K562 (cell line): Measurements from ENCODE around the gene PROP1. TPM values are rescaled to one million over a fixed set of nuclear protein-coding genes. Genes with fewer than 3 reads are reported as not detected.

Source experiments
- ATAC-seq: fragments of 200-7000 bp; cut with Tn5 transposase; 3 replicates; pipeline ENCODE4 v1.9.1; 2020; ENCODE audit warnings: moderate library complexity
- BruUV-seq: library from RNA; stranded (reverse); fragments of 400-500 nt; replicated peaks from 2 replicates; lab custom pipeline; 2021; lab: Mats Ljungman, UMichigan
- CTCF ChIA-PET: fragments of 300-600 bp; formaldehyde crosslinking; extraction: SDS; loops from one replicate; lab custom pipeline; 2021; ENCODE audit warnings: low intra/inter-chr PET ratio; lab: Yijun Ruan, JAX
- POLR2A ChIA-PET: fragments of 300-600, 350-650 bp; sonication (Branson Sonifier 250); formaldehyde crosslinking; extraction: SDS; loops from one replicate; lab custom pipeline; 2021; ENCODE audit warnings: antibody characterized with exemption, inconsistent platforms; lab: Yijun Ruan, JAX
- DNase-seq, 4 experiments: peaks; one replicate each; pipeline versions ENCODE4 v3.0.0 to v3.0.0-alpha.2; 2011 to 2018; ENCODE audit warnings: low spot score in 3 of 4, mixed read lengths in 3 of 4; ENCODE audit errors: extremely low read depth in 1 of 4
- FAIRE-seq: peaks from 2 replicates; lab custom pipeline; 2011; peaks lifted over from hg19 to GRCh38; lab: Jason Lieb, UNC
- H2AFZ ChIP-seq: 2 replicates; pipeline ENCODE4 v1.6.0; 2011; ENCODE audit warnings: low read depth, low read length, control low read depth, inconsistent platforms
- H3K27ac ChIP-seq: fragments of 200-600 bp; 3 replicates; pipeline ENCODE4 v1.8.0; 2011; ENCODE audit warnings: low read depth, mild to moderate bottlenecking, control low read depth, inconsistent platforms, low read length, moderate library complexity, mixed read lengths; ENCODE audit errors: extremely low read depth
- H3K27me3 ChIP-seq, 2 experiments: fragments of 300-600 bp in 1 of 2; 2 replicates in 1 of 2; 3 replicates in 1 of 2; pipeline versions ENCODE4 v1.6.0 to v1.8.0; 2011; ENCODE audit warnings: inconsistent platforms in 2 of 2, low read length in 2 of 2, mild to moderate bottlenecking in 1 of 2, mixed read lengths in 1 of 2, moderate library complexity in 1 of 2; ENCODE audit not compliant: control insufficient read depth in 2 of 2, insufficient read depth in 2 of 2
- H3K36me3 ChIP-seq: fragments of 300-600 bp; 3 replicates; pipeline ENCODE4 v1.8.0; 2011; ENCODE audit warnings: mild to moderate bottlenecking, low read length, inconsistent platforms; ENCODE audit not compliant: control insufficient read depth, insufficient read depth
- H3K4me1 ChIP-seq, 2 experiments: fragments of 200-600 bp in 1 of 2; replicated peaks in 1 of 2; 2 replicates in 1 of 2; 3 replicates in 1 of 2; pipeline versions ENCODE4 v1.5.1 to v1.8.0; 2011; ENCODE audit warnings: inconsistent platforms in 2 of 2, low read length in 2 of 2, mild to moderate bottlenecking in 1 of 2, mixed read lengths in 1 of 2, moderate library complexity in 1 of 2; ENCODE audit not compliant: control insufficient read depth in 2 of 2, insufficient read depth in 2 of 2
- H3K4me2 ChIP-seq: 2 replicates; pipeline ENCODE4 v1.6.1; 2011; ENCODE audit warnings: low read length, control low read depth, inconsistent platforms, mixed read lengths; ENCODE audit not compliant: insufficient read depth
- H3K4me3 ChIP-seq: fragments of 200-600 bp; sonication (generic), shearing (Covaris generic); 2 replicates; pipeline ENCODE4 v1.5.1; 2016; ENCODE audit warnings: control low read depth, inconsistent platforms
- H3K79me2 ChIP-seq: fragments of 200-600 bp; 3 replicates; pipeline ENCODE4 v1.8.0; 2011; ENCODE audit warnings: low read length, inconsistent platforms; ENCODE audit not compliant: control insufficient read depth, insufficient read depth
- H3K9ac ChIP-seq, 2 experiments: 2 replicates each; pipeline versions ENCODE4 v1.6.0 to v1.6.1; 2011; ENCODE audit warnings: low read depth in 2 of 2, low read length in 2 of 2, control low read depth in 1 of 2, inconsistent platforms in 1 of 2, mild to moderate bottlenecking in 1 of 2, mixed read lengths in 1 of 2; ENCODE audit not compliant: insufficient read depth in 1 of 2
- H3K9me1 ChIP-seq: one replicate; pipeline ENCODE4 v1.6.0; 2011; ENCODE audit warnings: inconsistent platforms, mild to moderate bottlenecking, low read length, moderate library complexity; ENCODE audit not compliant: control insufficient read depth, insufficient read depth
- H3K9me3 ChIP-seq: replicated peaks from 2 replicates; pipeline ENCODE4 v1.5.1; 2011; ENCODE audit warnings: low read depth, low read length, inconsistent platforms; ENCODE audit not compliant: control insufficient read depth, insufficient read depth
- H4K20me1 ChIP-seq: replicated peaks from 2 replicates; pipeline ENCODE4 v1.6.1; 2011; ENCODE audit warnings: low read length, inconsistent platforms, mixed read lengths; ENCODE audit not compliant: control insufficient read depth, insufficient read depth
- ARID3B ChIP-seq: fragments of 250-450 bp; sonication (Bioruptor Pico); IDR thresholded peaks from 2 replicates; pipeline ENCODE4 v1.4.0; 2020; ENCODE audit warnings: borderline replicate concordance
- ATF4 ChIP-seq: fragments of 450-650 bp; formaldehyde crosslinking; IDR thresholded peaks from 2 replicates; pipeline ENCODE4 v1.4.0; 2022; ENCODE audit warnings: mild to moderate bottlenecking, moderate library complexity
- FUS ChIP-seq: fragments of 200-400 bp; formaldehyde crosslinking; optimal IDR thresholded peaks from 2 replicates; pipeline ENCODE3; 2017; ENCODE audit warnings: low read depth, low read length
- KHSRP ChIP-seq: fragments of 450-650 bp; IDR thresholded peaks from 2 replicates; pipeline ENCODE4 v1.6.1; 2017
- KLF10 ChIP-seq: fragments of 250-450 bp; sonication (Bioruptor Pico); IDR thresholded peaks from 2 replicates; pipeline ENCODE4 v1.6.1; 2021; ENCODE audit warnings: matching md5 sums
- NR4A1 ChIP-seq, 2 experiments: fragments of 250-450 bp in 1 of 2; fragments of 450-650 bp in 1 of 2; sonication (Bioruptor Pico) in 1 of 2; IDR thresholded peaks; 2 replicates each; pipeline versions ENCODE4 v1.4.0 to v1.6.1; 2016 to 2020; ENCODE audit warnings: mild to moderate bottlenecking in 2 of 2, missing compliant biosample characterization in 1 of 2, missing genetic modification characterization in 1 of 2, moderate library complexity in 1 of 2
- RERE ChIP-seq: sonication (generic); formaldehyde crosslinking; IDR thresholded peaks from 2 replicates; pipeline ENCODE4 v1.8.0; 2023; ENCODE audit warnings: missing genetic modification reagents, mild to moderate bottlenecking, borderline replicate concordance
- TEAD2 ChIP-seq: fragments of 450-650 bp; IDR thresholded peaks from 2 replicates; pipeline ENCODE4 v1.6.1; 2016; ENCODE audit warnings: missing genetic modification characterization, control low read depth, missing compliant biosample characterization
- U2AF1 ChIP-seq: fragments of 200-400 bp; formaldehyde crosslinking; optimal IDR thresholded peaks from 2 replicates; pipeline ENCODE3; 2017; ENCODE audit warnings: mild to moderate bottlenecking, low read depth, low read length, moderate library complexity
- ZNF239 ChIP-seq: fragments of 250-450 bp; sonication (Bioruptor Pico); IDR thresholded peaks from 2 replicates; pipeline ENCODE4 v1.4.0; 2020; ENCODE audit warnings: mild to moderate bottlenecking
- ZNF347 ChIP-seq: fragments of 450-650 bp; formaldehyde crosslinking; IDR thresholded peaks from 2 replicates; pipeline ENCODE4 v1.4.0; 2020; ENCODE audit warnings: low read depth, mild to moderate bottlenecking, moderate library complexity
- ZNF57 ChIP-seq: fragments of 450-650 bp; formaldehyde crosslinking; IDR thresholded peaks from 2 replicates; pipeline ENCODE4 v1.4.0; 2020; ENCODE audit warnings: mild to moderate bottlenecking, moderate library complexity
- ZNF766 ChIP-seq: fragments of 200-800 bp; sonication (Bioruptor generic); conservative IDR thresholded peaks from 2 replicates; pipeline ENCODE4 v1.6.1; 2016; ENCODE audit warnings: missing genetic modification characterization, missing compliant biosample characterization
- WGBS: fragments of 100-300 bp; shearing (Covaris generic); methylation state at CpG from one replicate; pipeline ENCODE4 v1.1.6; 2016; ENCODE audit warnings: low coverage, mixed read lengths; ENCODE audit not compliant: insufficient coverage; ENCODE audit errors: missing lambda C conversion rate; 5-methylcytosine and 5-hydroxymethylcytosine counted together
- in situ Hi-C: fragments of 300-500 bp; cut with MboI; formaldehyde crosslinking; loops from 4 replicates; pipeline ENCODE4 v1.15.0; 2018; ENCODE audit warnings: inconsistent platforms, mixed read lengths
- intact Hi-C: fragments of 100-400 bp; cut with micrococcal nuclease; formaldehyde crosslinking; loops from 2 replicates; pipeline ENCODE4 v1.14.2; 2022
- polyA plus RNA-seq, 8 experiments: library from polyadenylated mRNA; depleted of rRNA in 4 of 8; stranded (reverse) in 5 of 8; unstranded in 3 of 8; fragments of >200 nt; fragmentation: Nextera tagmentation in 2 of 8; fragmentation: Illumina TruSeq in 1 of 8; extraction: Ambion mirVana in 2 of 8; extraction: Trizol in 1 of 8; gene quantifications; 2 replicates each; pipeline versions ENCODE4 v1.2.1 to v1.2.3, GENCODE V29; 2011 to 2014; ENCODE audit warnings: inconsistent platforms in 1 of 8, missing spikeins in 1 of 8
- total RNA-seq, 7 experiments: library from RNA; depleted of rRNA in 6 of 7; stranded (reverse); fragments of >200 nt in 6 of 7; fragmentation: Illumina TruSeq in 2 of 7; extraction: Trizol in 2 of 7; gene quantifications; 2 replicates each; pipeline versions ENCODE4 v1.2.1 to v1.2.3, GENCODE V29; 2011 to 2021; ENCODE audit warnings: low replicate concordance in 1 of 7

Gene PROP1
- total and polyA plus RNA-seq, 9 of the 15 experiments (the other 6 are each of a cell fraction or from before 2014, with no cell fraction given), result not detected

- no peak for TF ChIP-seq KLF10 (CRISPR knock-in tag)
Observed at GRCh38 chr5:177994561-177995190, 1.4 kb downstream of the PROP1 start (continued).

- WGBS, result under 1% methylated on average over 19 of the region's 19 CpGs
- no TSS peak for BruUV-seq
- POLR2A ChIA-PET, result interaction anchor here (1.1 kb wide), 1 partner anchor 9 kb away, joined by 3 read pairs; no protein-coding TSS in a partner anchor
- TF ChIP-seq ZNF347 (CRISPR knock-in tag) (no peak), ARID3B (CRISPR knock-in tag) (no peak), TEAD2 (tag) (no peak), ZNF239 (CRISPR knock-in tag) (no peak), FUS (no peak), RERE (CRISPR knock-in tag) (no peak), U2AF1 (no peak), ZNF766 (CRISPR knock-in tag) (no peak), ATF4 (CRISPR knock-in tag) (no peak), ZNF57 (CRISPR knock-in tag) (no peak), KHSRP (no peak), NR4A1 (CRISPR knock-in tag; IDR thresholded peaks at IDR 0.05) (no peak), NR4A1 (tag; IDR thresholded peaks at IDR 0.05) (no peak)
Observed at GRCh38 chr5:177994063-177994462, 2.0 kb downstream of the PROP1 start.

More at GRCh38 chr5:177994063-177994462, 2.0 kb downstream of the PROP1 start:
- in situ Hi-C loops, result loop anchor here (10.0 to 25.0 kb wide), 2 partner anchors 232 to 1929 kb away; no protein-coding TSS in a partner anchor
- Histone ChIP-seq H2AFZ (no peak overlapping the region), H3K9me1 (no peaks in the 10 kb centered on the region), H3K27me3 (peaks cover 12 to 57% of the 10 kb centered on the region in 2 experiments), H4K20me1 (no peaks in the 10 kb centered on the region), H3K4me3 (no peak overlapping the region), H3K9ac (no peak overlapping the region), H3K4me1 (no peaks in the 10 kb centered on the region; a peak in 1 of 5 replicates), H3K27ac (no peak overlapping the region), H3K4me2 (no peak overlapping the region), H3K9me3 (no peaks in the 10 kb centered on the region), H3K36me3 (no peaks in the 10 kb centered on the region), H3K79me2 (no peaks in the 10 kb centered on the region)
- DNase-seq (no peak), ATAC-seq (no peak), FAIRE-seq (no peak)
- intact Hi-C loops, result loop anchor here (10.0 kb wide), 1 partner anchor 171 kb away; no protein-coding TSS in a partner anchor
- CTCF ChIA-PET, result no interaction called here
